Uterus (tissue), 4 donors: ENCODE results near the gene SLC15A4. TPM values are rescaled to one million over a fixed set of nuclear protein-coding genes. Genes with fewer than 3 reads are reported as not detected.

Experiments used
- DNase-seq, 2 donors: peaks; one replicate each; pipeline ENCODE4 v3.0.0-alpha.2; 2019 to 2020
- H3K27ac ChIP-seq, 2 donors: fragments of 200-600 bp; sonication (generic); 1 replicate in 1 of 2; 2 replicates in 1 of 2; pipeline ENCODE4 v1.5.1; 2016 to 2018
- H3K27me3 ChIP-seq, 2 donors: fragments of 200-600 bp; sonication (generic); one replicate each; pipeline ENCODE4 v1.5.1; 2018 to 2019; ENCODE audit warnings: control low read depth in 1 of 2
- H3K36me3 ChIP-seq, 2 donors: fragments of 200-600 bp; sonication (generic); one replicate each; pipeline ENCODE4 v1.5.1; 2019; ENCODE audit warnings: control low read depth in 1 of 2
- H3K4me1 ChIP-seq, 2 donors: fragments of 200-600 bp; sonication (generic); one replicate each; pipeline ENCODE4 v1.5.1; 2018 to 2019; ENCODE audit warnings: control low read depth in 1 of 2
- H3K4me3 ChIP-seq, 2 donors: fragments of 200-600 bp; sonication (generic); 1 replicate in 1 of 2; 2 replicates in 1 of 2; pipeline ENCODE4 v1.5.1; 2018 to 2019; ENCODE audit warnings: mild to moderate bottlenecking in 1 of 2
- H3K9me3 ChIP-seq, 2 donors: fragments of 200-600 bp; sonication (generic); one replicate each; pipeline ENCODE4 v1.5.1; 2019; ENCODE audit warnings: control low read depth in 1 of 2
- CTCF ChIP-seq, 4 experiments: fragments of 200-600 bp in 2 of 4; fragments of 450-650 bp in 2 of 4; sonication (generic) in 2 of 4; IDR thresholded peaks; one replicate each; pipeline ENCODE4 v1.5.1; 2016 to 2019; ENCODE audit warnings: antibody characterized with exemption in 4 of 4, mild to moderate bottlenecking in 2 of 4, moderate library complexity in 1 of 4
- POLR2A ChIP-seq, 2 donors: fragments of 450-650 bp; IDR thresholded peaks; one replicate each; pipeline ENCODE4 v1.6.1; 2016; ENCODE audit warnings: antibody characterized with exemption in 2 of 2, mild to moderate bottlenecking in 1 of 2, moderate library complexity in 1 of 2
- intact Hi-C: fragments of 100-400 bp; cut with DNase I; formaldehyde crosslinking; loops from one replicate; pipeline ENCODE4 v1.15.1; 2023; ENCODE audit warnings: low total_unique reads
- total RNA-seq, 4 donors: library from RNA; depleted of rRNA in 3 of 4; stranded (reverse); fragments of >200 nt in 3 of 4; gene quantifications; one replicate each; pipeline versions ENCODE4 v1.1.0 to v1.2.4, GENCODE V29; 2014 to 2023
- donor health status: DM: yes; HTN: yes; CAD: no.

Gene SLC15A4
- total RNA-seq, 4 donors from 2014 or later: 40.9 to 62.8 (median 52.1) TPM

DNA sequence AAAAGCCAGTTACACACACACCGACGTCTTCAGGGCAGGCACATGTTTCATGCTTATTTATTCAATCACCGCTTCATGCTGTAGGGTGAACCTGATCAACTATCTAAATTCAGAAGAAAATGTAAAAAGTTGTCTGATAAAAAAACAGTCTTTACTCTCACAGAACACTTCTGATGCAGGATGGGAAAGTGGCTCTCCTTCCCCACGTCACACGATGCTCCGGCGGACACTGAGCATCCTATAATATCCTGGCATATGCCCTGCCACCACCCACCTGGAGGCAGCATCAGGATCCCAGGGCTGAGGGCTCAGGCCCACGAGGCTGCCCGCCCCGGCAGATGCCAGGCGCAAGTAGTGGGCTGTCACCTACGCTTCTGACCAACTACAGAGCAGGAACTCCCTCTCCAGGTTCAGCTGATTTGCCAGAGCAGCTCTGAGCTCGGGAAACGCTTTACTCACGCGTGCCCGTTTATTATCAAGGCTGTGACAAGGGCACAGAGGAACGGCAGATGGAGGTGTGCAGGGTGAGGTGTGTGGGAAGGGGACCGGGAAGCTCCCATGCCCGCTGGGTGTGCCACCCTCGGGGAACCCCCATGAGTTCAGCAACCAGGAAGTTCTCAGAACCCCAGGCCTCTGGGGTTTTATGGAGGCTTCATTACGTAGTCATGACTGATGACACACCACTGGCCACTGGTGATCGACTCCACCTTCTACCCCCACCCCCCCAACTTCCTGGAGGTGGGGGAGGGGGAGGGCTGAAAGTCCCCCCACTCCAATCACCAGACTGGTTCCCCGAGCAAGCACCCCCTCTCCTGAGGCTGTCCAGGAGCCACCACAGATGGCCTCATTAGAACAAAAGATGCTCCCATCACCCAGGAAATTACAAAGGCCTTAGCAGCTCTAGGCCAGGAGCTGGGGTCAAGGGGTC is 32.1 kb downstream of the SLC15A4 start:
- intact Hi-C loops: no loop called here
- Histone ChIP-seq H3K27me3 (no peaks in the 10 kb centered on the region), H3K36me3 (no peaks in the 10 kb centered on the region), H3K4me1 (no peaks in the 10 kb centered on the region), H3K27ac (no peak overlapping the region), H3K9me3 (no peaks in the 10 kb centered on the region), H3K4me3 (no peak overlapping the region)
- DNase-seq: no peak
- TF ChIP-seq CTCF (IDR thresholded peaks at IDR 0.05): no peak
- no peak for TF ChIP-seq POLR2A (IDR thresholded peaks at IDR 0.05)

- Histone ChIP-seq H3K9me3 (no peaks in the 10 kb centered on the region), H3K27ac (no peak overlapping the region), H3K4me1 (no peaks in the 10 kb centered on the region), H3K36me3 (no peaks in the 10 kb centered on the region), H3K27me3 (no peaks in the 10 kb centered on the region), H3K4me3 (no peak overlapping the region)
- TF ChIP-seq POLR2A (IDR thresholded peaks at IDR 0.05) (no peak), CTCF (IDR thresholded peaks at IDR 0.05) (no peak)
- DNase-seq: no peak
- intact Hi-C loops: no loop called here
Measured at GRCh38 chr12:128790653-128791373, 32.9 kb downstream of the SLC15A4 start.

- no peaks in the 10 kb centered on the region for H3K4me1 ChIP-seq
- intact Hi-C loops: no loop called here
- H3K36me3 ChIP-seq: no peaks in the 10 kb centered on the region
- no peak overlapping the region for H3K27ac ChIP-seq
- no peaks in the 10 kb centered on the region for H3K9me3 ChIP-seq
- no peak for DNase-seq
- no peak for TF ChIP-seq POLR2A (IDR thresholded peaks at IDR 0.05)
- TF ChIP-seq CTCF (IDR thresholded peaks at IDR 0.05): no peak
- no peaks in the 10 kb centered on the region for H3K27me3 ChIP-seq
- H3K4me3 ChIP-seq: no peak overlapping the region
Measured at GRCh38 chr12:128790221-128790620, 33.5 kb downstream of the SLC15A4 start.

- Histone ChIP-seq H3K4me3 (no peak overlapping the region), H3K4me1 (no peaks in the 10 kb centered on the region), H3K27ac (no peak overlapping the region), H3K27me3 (no peaks in the 10 kb centered on the region), H3K36me3 (no peaks in the 10 kb centered on the region), H3K9me3 (no peaks in the 10 kb centered on the region)
- intact Hi-C loops: no loop called here
- no peak for DNase-seq
- TF ChIP-seq CTCF (IDR thresholded peaks at IDR 0.05): no peak
- no peak for TF ChIP-seq POLR2A (IDR thresholded peaks at IDR 0.05)
Measured at GRCh38 chr12:128789356-128789929, 34.3 kb downstream of the SLC15A4 start.

- no peak for TF ChIP-seq POLR2A (IDR thresholded peaks at IDR 0.05)
- TF ChIP-seq CTCF (IDR thresholded peaks at IDR 0.05): no peak
- intact Hi-C loops: no loop called here
- Histone ChIP-seq H3K4me1 (no peaks in the 10 kb centered on the region), H3K4me3 (no peak overlapping the region), H3K36me3 (no peaks in the 10 kb centered on the region), H3K9me3 (no peaks in the 10 kb centered on the region), H3K27me3 (no peaks in the 10 kb centered on the region), H3K27ac (no peak overlapping the region)
- DNase-seq: no peak
Measured at GRCh38 chr12:128787827-128788226, 35.9 kb downstream of the SLC15A4 start.
